IgD-negative memory B cell (primary cell): Measurements from ENCODE around the gene VAMP4. TPM values are rescaled to one million over a fixed set of nuclear protein-coding genes. Genes with fewer than 3 reads are reported as not detected.
A peak's percentile ranks its signal among the peaks of the same experiment; 100 is the strongest.

Source experiments
- H3K27ac Mint-ChIP-seq, 3 donors: one replicate each; pipeline ENCODE4 v1.8.0; 2020 to 2022; ENCODE audit warnings: mild to moderate bottlenecking in 3 of 3, mixed read lengths in 3 of 3, moderate library complexity in 1 of 3
- H3K27me3 Mint-ChIP-seq: one replicate; pipeline ENCODE4 v1.8.0; 2021; ENCODE audit warnings: mixed read lengths
- H3K36me3 Mint-ChIP-seq: one replicate; pipeline ENCODE4 v1.8.0; 2020; ENCODE audit warnings: mild to moderate bottlenecking, mixed read lengths
- H3K4me1 Mint-ChIP-seq, 3 donors: one replicate each; pipeline ENCODE4 v1.8.0; 2020 to 2022; ENCODE audit warnings: mixed read lengths in 3 of 3, mild to moderate bottlenecking in 1 of 3
- H3K4me3 Mint-ChIP-seq, 4 donors: one replicate each; pipeline ENCODE4 v1.8.0; 2020 to 2022; ENCODE audit warnings: mild to moderate bottlenecking in 4 of 4, mixed read lengths in 4 of 4, moderate library complexity in 3 of 4
- H3K9me3 Mint-ChIP-seq, 3 donors: one replicate each; pipeline ENCODE4 v1.8.0; 2020 to 2021; ENCODE audit warnings: mixed read lengths in 3 of 3, mild to moderate bottlenecking in 1 of 3
- polyA plus RNA-seq: library from polyadenylated mRNA; unstranded; fragments of 300-500 nt; fragmentation: Illumina TruSeq; gene quantifications from one replicate; pipeline ENCODE4 v1.2.3, GENCODE V29; 2021

Gene VAMP4
- polyA plus RNA-seq, result 19.5 TPM

- peaks cover 8% of the 10 kb centered on the region for H3K36me3 Mint-ChIP-seq
- no peaks in the 10 kb centered on the region for H3K9me3 Mint-ChIP-seq
- peaks cover 23 to 39% (median 31%) of the 10 kb centered on the region in 3 donors for H3K4me1 Mint-ChIP-seq
- peak within 1 kb of the TSS; percentile 90 to 99 (median 99) for H3K27ac Mint-ChIP-seq
- peak within 1 kb of the TSS; percentile 95 to 100 (median 100) for H3K4me3 Mint-ChIP-seq
- H3K27me3 Mint-ChIP-seq, result no peaks in the 10 kb centered on the region
Observed at GRCh38 chr1:171741872-171742576, at the start of gene VAMP4. Gene VAMP4, minus strand, starts transcription at chr1:171742065. Its CDS starts 3,651 bp downstream, at chr1:171738414.

GRCh38 chr1:171790318-171790717 lies 48.5 kb upstream of the VAMP4 start:
- Mint-ChIP-seq H3K4me3 (no peak overlapping the region), H3K4me1 (peaks cover 2 to 11% (median 5%) of the 10 kb centered on the region in 3 donors), H3K9me3 (no peaks in the 10 kb centered on the region), H3K27ac (no peak overlapping the region), H3K27me3 (no peaks in the 10 kb centered on the region), H3K36me3 (peaks cover 9% of the 10 kb centered on the region)

GRCh38 chr1:171788696-171789095 lies 46.8 kb upstream of the VAMP4 start:
- Mint-ChIP-seq H3K4me3 (no peak overlapping the region), H3K4me1 (peaks cover 11 to 21% (median 12%) of the 10 kb centered on the region in 3 donors), H3K27ac (no peak overlapping the region)

GRCh38 chr1:171787686-171788480 lies 46.0 kb upstream of the VAMP4 start:
- Mint-ChIP-seq H3K27me3 (no peaks in the 10 kb centered on the region), H3K27ac (no peak overlapping the region), H3K4me3 (peak overlapping the region in 1 of 4 donors; percentile 35), H3K36me3 (peaks cover 2% of the 10 kb centered on the region), H3K4me1 (peaks cover 11 to 27% (median 20%) of the 10 kb centered on the region in 3 donors), H3K9me3 (no peaks in the 10 kb centered on the region)

More at GRCh38 chr1:171788696-171789095, 46.8 kb upstream of the VAMP4 start:
- Mint-ChIP-seq H3K9me3 (no peaks in the 10 kb centered on the region), H3K27me3 (no peaks in the 10 kb centered on the region), H3K36me3 (peaks cover 2% of the 10 kb centered on the region)

GRCh38 chr1:171786534-171786933 lies 44.7 kb upstream of the VAMP4 start:
- H3K27ac Mint-ChIP-seq, result no peak overlapping the region
- H3K36me3 Mint-ChIP-seq, result peaks cover 2% of the 10 kb centered on the region
- H3K27me3 Mint-ChIP-seq, result no peaks in the 10 kb centered on the region
- H3K4me1 Mint-ChIP-seq, result peaks cover 19 to 33% (median 27%) of the 10 kb centered on the region in 3 donors
- no peak overlapping the region for H3K4me3 Mint-ChIP-seq
- H3K9me3 Mint-ChIP-seq, result no peaks in the 10 kb centered on the region

- Mint-ChIP-seq H3K4me3 (peak overlapping the region in 1 of 4 donors; percentile 60), H3K27ac (no peak overlapping the region), H3K4me1 (peaks cover 24 to 40% (median 28%) of the 10 kb centered on the region in 3 donors), H3K27me3 (no peaks in the 10 kb centered on the region), H3K36me3 (peaks cover 2% of the 10 kb centered on the region), H3K9me3 (no peaks in the 10 kb centered on the region)
Observed at GRCh38 chr1:171785766-171786165, 43.9 kb upstream of the VAMP4 start.

- H3K4me3 Mint-ChIP-seq, result peak overlapping the region in 2 of 4 donors; percentile 14 to 60
- H3K27ac Mint-ChIP-seq, result peak overlapping the region in 2 of 3 donors; percentile 27 to 39
- no peaks in the 10 kb centered on the region for H3K27me3 Mint-ChIP-seq
- peaks cover 26 to 35% (median 32%) of the 10 kb centered on the region in 3 donors for H3K4me1 Mint-ChIP-seq
- H3K36me3 Mint-ChIP-seq, result peaks cover 1% of the 10 kb centered on the region
- H3K9me3 Mint-ChIP-seq, result no peaks in the 10 kb centered on the region
Observed at GRCh38 chr1:171784784-171785183, 42.9 kb upstream of the VAMP4 start.

GRCh38 chr1:171783816-171784530 lies 42.1 kb upstream of the VAMP4 start:
- H3K36me3 Mint-ChIP-seq, result peaks cover 1% of the 10 kb centered on the region
- no peaks in the 10 kb centered on the region for H3K9me3 Mint-ChIP-seq
- H3K4me3 Mint-ChIP-seq, result peak overlapping the region in 2 of 4 donors; percentile 49 to 88
- H3K27ac Mint-ChIP-seq, result peak overlapping the region in 1 of 3 donors; percentile 27
- peaks cover 26 to 34% (median 30%) of the 10 kb centered on the region in 3 donors for H3K4me1 Mint-ChIP-seq
- no peaks in the 10 kb centered on the region for H3K27me3 Mint-ChIP-seq

- Mint-ChIP-seq H3K9me3 (no peaks in the 10 kb centered on the region), H3K36me3 (peaks cover 2% of the 10 kb centered on the region), H3K4me3 (peak within 1 kb of the TSS; percentile 88 to 100 (median 98)), H3K27ac (peak within 1 kb of the TSS; percentile 77 to 99 (median 88)), H3K4me1 (peaks cover 22 to 30% (median 30%) of the 10 kb centered on the region in 3 donors), H3K27me3 (no peaks in the 10 kb centered on the region)
Observed at GRCh38 chr1:171781176-171781875, 39.5 kb upstream of the VAMP4 start, which contains the start of gene METTL13. Gene METTL13, plus strand, starts transcription at chr1:171781660. Its CDS starts 308 bp downstream, at chr1:171781968.

GRCh38 chr1:171780583-171781175 lies 38.8 kb upstream of the VAMP4 start:
- H3K27me3 Mint-ChIP-seq, result no peaks in the 10 kb centered on the region
- H3K4me1 Mint-ChIP-seq, result peaks cover 22 to 30% (median 30%) of the 10 kb centered on the region in 3 donors
- peaks cover 2% of the 10 kb centered on the region for H3K36me3 Mint-ChIP-seq
- peak overlapping the region; percentile 77 to 99 (median 88) for H3K27ac Mint-ChIP-seq
- peak overlapping the region; percentile 88 to 100 (median 98) for H3K4me3 Mint-ChIP-seq
- no peaks in the 10 kb centered on the region for H3K9me3 Mint-ChIP-seq

- no peaks in the 10 kb centered on the region for H3K36me3 Mint-ChIP-seq
- no peak overlapping the region for H3K27ac Mint-ChIP-seq
- H3K4me1 Mint-ChIP-seq, result peaks cover 0 to 6% (median 4%) of the 10 kb centered on the region in 3 donors
- H3K9me3 Mint-ChIP-seq, result no peaks in the 10 kb centered on the region
- no peak overlapping the region for H3K4me3 Mint-ChIP-seq
- H3K27me3 Mint-ChIP-seq, result peaks cover 7% of the 10 kb centered on the region
Observed at GRCh38 chr1:171772312-171772711, 30.4 kb upstream of the VAMP4 start.

- Mint-ChIP-seq H3K36me3 (no peaks in the 10 kb centered on the region), H3K4me1 (peaks cover 0 to 8% (median 6%) of the 10 kb centered on the region in 3 donors), H3K27me3 (peaks cover 4% of the 10 kb centered on the region), H3K4me3 (no peak overlapping the region), H3K9me3 (no peaks in the 10 kb centered on the region), H3K27ac (no peak overlapping the region)
Observed at GRCh38 chr1:171769754-171770153, 27.9 kb upstream of the VAMP4 start.

GRCh38 chr1:171769171-171769570 lies 27.3 kb upstream of the VAMP4 start:
- H3K27me3 Mint-ChIP-seq, result peaks cover 4% of the 10 kb centered on the region
- H3K4me1 Mint-ChIP-seq, result peaks cover 0 to 8% (median 6%) of the 10 kb centered on the region in 3 donors
- no peak overlapping the region for H3K4me3 Mint-ChIP-seq
- H3K36me3 Mint-ChIP-seq, result no peaks in the 10 kb centered on the region
- no peaks in the 10 kb centered on the region for H3K9me3 Mint-ChIP-seq
- no peak overlapping the region for H3K27ac Mint-ChIP-seq

- H3K9me3 Mint-ChIP-seq, result no peaks in the 10 kb centered on the region
- H3K4me3 Mint-ChIP-seq, result no peak overlapping the region
- peaks cover 0 to 4% (median 0%) of the 10 kb centered on the region in 3 donors for H3K4me1 Mint-ChIP-seq
- H3K27me3 Mint-ChIP-seq, result peaks cover 7% of the 10 kb centered on the region
- H3K36me3 Mint-ChIP-seq, result no peaks in the 10 kb centered on the region
- no peak overlapping the region for H3K27ac Mint-ChIP-seq
Observed at GRCh38 chr1:171763764-171764163, 21.9 kb upstream of the VAMP4 start.
